ENCODE data around the gene DDX1. TPM values are rescaled to one million over a fixed set of nuclear protein-coding genes. Genes with fewer than 3 reads are reported as not detected.

Gene DDX1
- total and polyA plus RNA-seq, 2 experiments from 2014 or later, result 37.5 to 109 TPM

GRCh38 chr2:15616429-15616828, 24.8 kb downstream of the DDX1 start:
- Histone ChIP-seq H3K36me3 (peaks cover 48% of the 10 kb centered on the region), H3K9me3 (ENCODE audit: low read depth) (no peaks in the 10 kb centered on the region), H3K27me3 (no peaks in the 10 kb centered on the region), H3K27ac (no peak overlapping the region), H3K4me1 (ENCODE audit: low read depth) (no peaks in the 10 kb centered on the region), H3K4me3 (no peak overlapping the region)
- TF ChIP-seq, protein P1, sequence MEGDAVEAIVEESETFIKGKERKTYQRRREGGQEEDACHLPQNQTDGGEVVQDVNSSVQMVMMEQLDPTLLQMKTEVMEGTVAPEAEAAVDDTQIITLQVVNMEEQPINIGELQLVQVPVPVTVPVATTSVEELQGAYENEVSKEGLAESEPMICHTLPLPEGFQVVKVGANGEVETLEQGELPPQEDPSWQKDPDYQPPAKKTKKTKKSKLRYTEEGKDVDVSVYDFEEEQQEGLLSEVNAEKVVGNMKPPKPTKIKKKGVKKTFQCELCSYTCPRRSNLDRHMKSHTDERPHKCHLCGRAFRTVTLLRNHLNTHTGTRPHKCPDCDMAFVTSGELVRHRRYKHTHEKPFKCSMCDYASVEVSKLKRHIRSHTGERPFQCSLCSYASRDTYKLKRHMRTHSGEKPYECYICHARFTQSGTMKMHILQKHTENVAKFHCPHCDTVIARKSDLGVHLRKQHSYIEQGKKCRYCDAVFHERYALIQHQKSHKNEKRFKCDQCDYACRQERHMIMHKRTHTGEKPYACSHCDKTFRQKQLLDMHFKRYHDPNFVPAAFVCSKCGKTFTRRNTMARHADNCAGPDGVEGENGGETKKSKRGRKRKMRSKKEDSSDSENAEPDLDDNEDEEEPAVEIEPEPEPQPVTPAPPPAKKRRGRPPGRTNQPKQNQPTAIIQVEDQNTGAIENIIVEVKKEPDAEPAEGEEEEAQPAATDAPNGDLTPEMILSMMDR (IDR thresholded peaks at IDR 0.05; ENCODE audit: low read depth, low read length), result no peak
- no peak for DNase-seq (ENCODE audit: low read depth in 1 of 2, low spot score in 1 of 2)

DNA sequence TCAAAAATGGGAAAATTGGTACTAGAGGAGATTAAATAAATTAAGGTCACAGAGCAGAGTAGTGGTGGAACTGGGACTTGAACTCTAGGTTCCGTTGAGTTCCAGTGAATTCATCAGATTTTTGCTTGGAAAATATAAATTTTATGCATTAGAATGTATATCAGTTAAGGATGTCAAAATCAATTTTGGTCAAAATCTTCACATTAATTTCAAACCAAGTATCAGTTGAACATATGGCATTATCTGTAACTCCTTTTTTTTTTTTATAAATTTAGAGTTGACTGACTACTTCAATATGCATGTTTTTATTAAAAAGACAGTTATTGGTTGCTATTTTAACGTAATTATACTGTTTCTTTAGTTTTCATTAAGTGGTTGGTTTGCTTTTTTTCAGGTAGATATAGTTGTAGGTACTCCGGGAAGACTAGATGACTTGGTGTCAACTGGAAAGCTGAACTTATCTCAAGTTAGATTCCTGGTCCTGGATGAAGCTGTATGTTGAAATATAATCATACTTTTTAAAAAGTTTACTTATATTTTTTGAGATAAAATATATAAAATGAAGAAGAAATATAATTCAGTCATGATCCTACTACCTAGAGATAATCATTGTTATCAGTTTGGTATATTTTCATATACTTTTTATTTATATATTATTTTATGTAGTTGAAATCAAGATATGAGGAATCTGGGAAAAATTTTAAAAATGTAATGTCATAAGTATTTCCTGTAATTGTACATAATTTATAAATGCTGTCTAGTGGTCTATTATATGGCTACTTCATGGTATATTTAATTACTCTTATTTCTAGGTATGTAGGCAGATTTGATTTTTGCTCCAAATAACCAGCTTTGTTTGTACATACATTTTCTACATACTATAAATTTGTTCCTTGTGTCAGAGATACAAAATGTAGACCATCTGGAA, 25.4 kb downstream of the DDX1 start:
- DNase-seq (ENCODE audit: low read depth in 1 of 2, low spot score in 1 of 2), result no peak
- H3K36me3 ChIP-seq, result peaks cover 54% of the 10 kb centered on the region
- no peak overlapping the region for H3K27ac ChIP-seq
- TF ChIP-seq, protein P1 (IDR thresholded peaks at IDR 0.05; ENCODE audit: low read depth, low read length), result no peak
- H3K9me3 ChIP-seq (ENCODE audit: low read depth), result no peaks in the 10 kb centered on the region
- no peaks in the 10 kb centered on the region for H3K4me1 ChIP-seq (ENCODE audit: low read depth)
- no peaks in the 10 kb centered on the region for H3K27me3 ChIP-seq
- no peak overlapping the region for H3K4me3 ChIP-seq

GRCh38 chr2:15617778-15618448, 26.2 kb downstream of the DDX1 start:
- TF ChIP-seq, protein P1 (IDR thresholded peaks at IDR 0.05; ENCODE audit: low read depth, low read length), result no peak
- Histone ChIP-seq H3K4me1 (ENCODE audit: low read depth) (no peaks in the 10 kb centered on the region), H3K27ac (no peak overlapping the region), H3K27me3 (no peaks in the 10 kb centered on the region), H3K4me3 (no peak overlapping the region), H3K9me3 (ENCODE audit: low read depth) (no peaks in the 10 kb centered on the region), H3K36me3 (peaks cover 62% of the 10 kb centered on the region)
- DNase-seq (ENCODE audit: low read depth in 1 of 2, low spot score in 1 of 2), result no peak

GRCh38 chr2:15618449-15618855, 26.8 kb downstream of the DDX1 start:
- H3K36me3 ChIP-seq, result peaks cover 68% of the 10 kb centered on the region
- TF ChIP-seq, protein P1 (IDR thresholded peaks at IDR 0.05; ENCODE audit: low read depth, low read length), result no peak

DNA sequence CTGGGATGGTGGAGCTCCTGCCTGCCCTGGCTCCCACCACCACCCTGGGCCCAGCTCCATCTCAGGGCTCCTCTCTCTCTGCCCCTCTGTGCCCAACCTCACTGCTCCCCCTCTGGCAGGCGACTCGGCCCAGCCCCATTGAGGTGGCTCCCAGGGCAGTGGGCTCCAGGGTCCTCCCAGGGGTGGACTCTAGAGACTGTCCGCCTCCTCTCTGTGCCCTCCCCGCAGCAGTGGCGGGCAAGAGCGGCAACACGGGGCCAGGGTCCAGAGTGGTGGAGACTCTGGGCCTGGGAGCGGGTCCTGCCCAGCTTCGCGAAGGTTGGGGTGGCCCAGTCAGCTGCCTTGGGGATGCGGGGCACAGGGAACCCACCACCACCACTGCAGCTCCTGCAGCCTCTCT, 27.4 kb downstream of the DDX1 start:
- no peak for DNase-seq (ENCODE audit: low read depth in 1 of 2, low spot score in 1 of 2)
- H3K27ac ChIP-seq, result no peak overlapping the region
- TF ChIP-seq, protein P1 (IDR thresholded peaks at IDR 0.05; ENCODE audit: low read depth, low read length), result no peak
- no peaks in the 10 kb centered on the region for H3K4me1 ChIP-seq (ENCODE audit: low read depth)
- no peaks in the 10 kb centered on the region for H3K27me3 ChIP-seq
- H3K4me3 ChIP-seq, result no peak overlapping the region
- H3K9me3 ChIP-seq (ENCODE audit: low read depth), result no peaks in the 10 kb centered on the region
- peaks cover 74% of the 10 kb centered on the region for H3K36me3 ChIP-seq

More at GRCh38 chr2:15618449-15618855, 26.8 kb downstream of the DDX1 start:
- no peaks in the 10 kb centered on the region for H3K27me3 ChIP-seq
- no peak overlapping the region for H3K4me3 ChIP-seq
- no peaks in the 10 kb centered on the region for H3K9me3 ChIP-seq (ENCODE audit: low read depth)
- DNase-seq (ENCODE audit: low read depth in 1 of 2, low spot score in 1 of 2), result no peak
- no peaks in the 10 kb centered on the region for H3K4me1 ChIP-seq (ENCODE audit: low read depth)
- no peak overlapping the region for H3K27ac ChIP-seq
